GM19025 (cell line): ENCODE measurements around the gene CD53.
A peak's percentile ranks its signal among the peaks of the same experiment; 100 is the strongest.

Experiments
- ATAC-seq: cut with Tn5 transposase; IDR thresholded peaks from one replicate; pipeline ENCODE4 v1.9.1; 2021; ENCODE audit warnings: mild to moderate bottlenecking, low read depth, moderate library complexity; ENCODE audit not compliant: unreplicated experiment

The CD53 gene

GRCh38 chr1:110875216-110875731, 2.3 kb downstream of the CD53 start:
- ATAC-seq: peak; percentile 39

- ATAC-seq: no peak
Measured at GRCh38 chr1:110876748-110877341, 3.9 kb downstream of the CD53 start.

- no peak for ATAC-seq
Measured at GRCh38 chr1:110877364-110877763, 4.4 kb downstream of the CD53 start.

GRCh38 chr1:110877776-110878175, 4.8 kb downstream of the CD53 start:
- ATAC-seq: no peak

GRCh38 chr1:110878591-110878990, 5.6 kb downstream of the CD53 start:
- no peak for ATAC-seq

- no peak for ATAC-seq
Measured at GRCh38 chr1:110878993-110879392, 6.0 kb downstream of the CD53 start.

DNA sequence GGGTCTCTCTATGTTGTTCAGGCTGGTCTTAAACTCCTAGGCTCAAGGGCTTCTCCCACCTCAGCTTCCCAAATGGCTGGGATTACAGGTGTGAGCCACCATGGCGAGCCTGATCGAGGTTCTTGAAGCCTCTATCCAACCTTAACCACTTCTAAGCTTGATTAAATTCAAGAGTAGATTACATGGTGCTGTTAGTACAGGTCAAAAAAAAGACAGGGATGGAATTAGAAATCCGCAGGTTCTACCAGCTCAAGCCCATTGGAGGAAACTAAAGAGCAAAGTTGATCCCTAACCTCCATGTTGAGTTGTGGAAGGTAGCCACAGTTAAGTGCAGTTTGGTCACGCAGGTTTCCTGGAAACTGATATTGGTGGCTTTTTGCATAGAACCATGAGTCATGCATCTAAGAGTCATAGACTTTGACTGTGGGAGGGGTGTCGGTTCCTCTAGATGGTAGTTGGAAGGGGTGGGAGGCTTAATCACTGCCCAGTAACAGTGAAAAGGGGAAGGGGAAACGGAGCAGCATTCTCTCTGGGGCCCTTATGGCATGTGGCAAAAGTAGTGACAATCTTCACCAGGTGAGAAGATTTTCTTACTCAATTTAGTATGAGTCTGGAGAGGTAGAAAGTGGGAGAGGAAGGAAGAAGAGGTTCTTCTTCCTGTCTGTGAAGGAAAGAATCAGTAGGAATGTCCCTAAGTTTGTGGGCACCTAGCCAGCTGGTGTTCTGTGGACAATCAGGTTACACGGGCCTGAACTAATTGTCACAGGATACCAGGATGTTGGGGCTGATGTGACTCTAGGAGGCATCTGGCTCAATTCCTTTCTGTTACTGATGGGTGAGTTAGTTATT, 7.0 kb downstream of the CD53 start:
- ATAC-seq: peak; percentile 43

GRCh38 chr1:110880708-110881374, 7.9 kb downstream of the CD53 start:
- ATAC-seq: no peak

- no peak for ATAC-seq
Measured at GRCh38 chr1:110888049-110888448, 15.1 kb downstream of the CD53 start.

- ATAC-seq: no peak
Measured at GRCh38 chr1:110888641-110889040, 15.7 kb downstream of the CD53 start.

GRCh38 chr1:110890474-110891196, 17.7 kb downstream of the CD53 start:
- no peak for ATAC-seq

DNA sequence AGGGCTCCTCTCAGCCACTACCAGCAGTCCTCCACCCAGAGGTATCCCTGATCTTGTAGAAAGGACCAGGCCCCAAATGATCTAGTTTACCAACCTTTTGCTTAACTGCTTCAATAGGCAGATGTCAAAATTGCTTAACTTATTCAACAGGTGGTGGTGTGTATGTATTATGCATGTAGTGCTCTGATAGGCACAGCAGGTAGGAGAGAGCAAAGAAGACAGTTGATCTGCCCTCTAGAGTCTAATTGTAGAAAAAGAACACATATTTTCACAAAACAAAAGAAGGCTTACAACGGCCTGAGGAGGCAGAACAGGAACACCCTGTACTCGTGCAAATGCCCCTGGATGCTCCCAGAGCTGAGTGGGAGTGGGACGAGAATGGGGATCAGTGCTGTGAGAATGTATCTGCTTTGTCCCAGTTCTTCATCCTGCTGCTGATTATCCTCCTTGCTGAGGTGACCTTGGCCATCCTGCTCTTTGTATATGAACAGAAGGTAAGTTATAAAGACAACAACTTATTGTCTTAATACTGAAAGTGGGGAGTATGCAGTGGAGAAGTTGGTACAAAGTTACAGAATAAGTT, 21.1 kb downstream of the CD53 start:
- no peak for ATAC-seq

DNA sequence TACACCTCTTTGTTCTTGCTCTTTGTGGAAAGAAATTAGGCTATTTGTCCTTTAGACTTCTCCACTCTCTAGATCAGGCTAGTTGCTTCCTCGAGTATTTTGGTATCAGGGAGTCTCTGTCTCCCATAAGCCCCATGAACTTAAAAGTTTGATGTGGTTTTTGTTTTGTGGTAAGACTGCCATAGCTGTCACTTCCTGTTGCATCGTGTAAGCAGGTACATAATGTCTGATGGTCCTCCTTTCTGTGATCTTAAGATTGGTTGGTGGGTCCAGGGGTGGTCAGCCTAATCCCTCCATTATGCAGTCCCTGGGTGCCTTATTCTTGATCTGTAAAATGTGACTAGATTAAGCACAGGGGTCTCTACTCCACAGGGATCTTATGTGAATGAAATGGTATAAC, 23.1 kb downstream of the CD53 start:
- ATAC-seq: no peak

DNA sequence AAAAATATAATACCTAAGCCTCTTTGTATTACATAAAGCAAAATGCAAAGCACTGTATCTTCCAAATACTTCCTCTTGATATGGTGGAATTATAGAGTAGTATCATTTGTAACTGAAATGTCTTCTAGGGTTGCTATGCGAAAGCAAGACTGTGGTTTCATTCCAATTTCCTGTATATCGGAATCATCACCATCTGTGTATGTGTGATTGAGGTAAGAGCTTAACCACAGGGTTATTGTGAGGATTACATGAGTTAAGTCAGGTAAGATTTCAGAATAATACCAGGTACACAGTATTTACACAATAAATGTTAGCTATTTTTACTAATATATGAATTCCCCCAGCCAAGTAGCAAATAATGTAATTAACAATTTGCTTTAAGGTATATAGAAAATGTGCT, 24.7 kb downstream of the CD53 start:
- ATAC-seq: no peak

GRCh38 chr1:110898734-110899457, 25.9 kb downstream of the CD53 start:
- ATAC-seq: no peak

DNA sequence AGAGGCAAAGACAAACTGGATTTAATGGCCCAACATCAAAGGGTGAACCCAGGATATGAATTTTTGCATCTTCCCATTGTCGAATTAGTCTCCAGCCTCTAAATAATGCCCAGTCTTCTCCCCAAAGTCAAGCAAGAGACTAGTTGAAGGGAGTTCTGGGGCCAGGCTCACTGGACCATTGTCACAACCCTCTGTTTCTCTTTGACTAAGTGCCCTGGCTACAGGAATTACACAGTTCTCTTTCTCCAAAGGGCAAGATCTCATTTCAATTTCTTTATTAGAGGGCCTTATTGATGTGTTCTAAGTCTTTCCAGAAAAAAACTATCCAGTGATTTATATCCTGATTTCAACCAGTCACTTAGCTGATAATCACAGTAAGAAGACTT, 26.5 kb downstream of the CD53 start:
- ATAC-seq: no peak

DNA sequence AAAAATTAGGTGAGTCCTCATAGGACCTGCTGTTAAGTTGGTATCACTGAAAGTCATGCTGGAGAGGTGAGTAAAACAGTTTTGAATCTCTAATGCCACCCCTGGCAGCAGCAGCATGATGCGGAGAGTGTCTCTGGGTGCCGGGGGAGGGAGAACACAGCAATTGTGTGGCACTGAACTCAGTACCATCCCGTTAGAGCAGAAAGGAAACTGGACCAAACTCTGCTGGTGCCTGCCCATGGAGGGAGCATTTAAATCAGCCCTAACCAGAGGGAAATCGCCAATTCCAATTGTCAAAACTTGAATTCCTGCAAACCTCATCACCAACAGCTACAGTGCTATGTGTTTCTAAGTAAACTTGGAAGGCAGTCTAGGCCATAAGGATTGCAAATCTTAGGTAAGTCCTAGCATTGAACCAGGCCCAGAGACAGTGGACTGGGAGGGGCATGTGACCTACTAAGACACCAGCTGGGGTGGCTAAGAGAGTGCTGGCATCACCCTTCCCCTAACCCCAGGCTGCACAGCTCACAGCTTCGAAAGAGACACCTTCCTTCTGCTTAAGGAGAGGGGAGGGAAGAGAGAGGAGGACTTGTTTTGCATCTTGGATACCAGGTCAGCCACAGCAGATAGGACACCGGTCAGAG, 30.0 kb downstream of the CD53 start:
- no peak for ATAC-seq

DNA sequence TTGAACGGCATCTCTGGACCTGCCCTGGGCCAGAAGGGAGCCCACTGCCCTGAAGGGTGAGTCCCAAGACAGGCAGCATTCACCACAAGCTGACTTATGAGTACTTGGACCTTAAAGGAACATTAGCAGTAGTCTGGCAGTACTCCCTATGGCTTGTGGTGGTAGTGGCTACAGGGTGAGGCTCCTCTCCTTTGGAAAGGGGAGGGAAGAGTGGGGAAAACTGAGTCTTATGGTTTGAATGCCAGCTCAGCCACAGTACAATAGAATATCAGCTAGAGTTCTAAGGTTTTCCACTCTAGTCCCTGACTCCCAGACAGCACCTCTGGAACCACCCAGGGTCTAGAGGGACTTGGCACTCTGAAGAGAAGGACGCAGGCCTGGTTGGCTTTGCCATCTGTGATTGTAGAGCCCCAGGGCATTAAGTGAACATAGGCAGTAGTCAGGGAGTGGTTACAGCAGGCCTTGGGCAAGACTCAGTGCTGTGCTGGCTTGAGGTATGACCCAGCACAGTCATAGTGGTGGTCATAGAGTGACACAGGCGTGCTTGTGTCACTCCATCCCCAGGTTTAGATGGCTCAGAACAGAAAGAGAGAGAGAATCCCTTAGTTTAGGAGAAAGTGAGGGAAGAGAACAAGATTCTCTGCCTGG, 31.0 kb downstream of the CD53 start:
- no peak for ATAC-seq

- ATAC-seq: no peak
Measured at GRCh38 chr1:110912784-110913183, 39.8 kb downstream of the CD53 start.
